B cell (primary cell): ENCODE data around the gene GLI1.

Source experiments
- CTCF ChIP-seq: fragments of 200-600 bp; IDR thresholded peaks from one replicate; pipeline ENCODE4 v1.8.0; 2022; ENCODE audit warnings: antibody characterized with exemption, mild to moderate bottlenecking
- EZH2 ChIP-seq: IDR thresholded peaks from 2 replicates; pipeline ENCODE4 v1.6.1; 2012; ENCODE audit warnings: borderline replicate concordance, low read depth, mild to moderate bottlenecking, moderate library complexity, low read length; ENCODE audit not compliant: insufficient read depth, poor library complexity, severe bottlenecking

GRCh38 chr12:57467915-57468314 lies 8.3 kb downstream of the GLI1 start:
- no peak for TF ChIP-seq CTCF
- no peak for TF ChIP-seq EZH2
